ENCODE measurements around the gene RAI14. TPM values are rescaled to one million over a fixed set of nuclear protein-coding genes. Genes with fewer than 3 reads are reported as not detected.

RAI14 gene
- total RNA-seq, 1 donor from 2014 or later: 1.2 TPM

DNA sequence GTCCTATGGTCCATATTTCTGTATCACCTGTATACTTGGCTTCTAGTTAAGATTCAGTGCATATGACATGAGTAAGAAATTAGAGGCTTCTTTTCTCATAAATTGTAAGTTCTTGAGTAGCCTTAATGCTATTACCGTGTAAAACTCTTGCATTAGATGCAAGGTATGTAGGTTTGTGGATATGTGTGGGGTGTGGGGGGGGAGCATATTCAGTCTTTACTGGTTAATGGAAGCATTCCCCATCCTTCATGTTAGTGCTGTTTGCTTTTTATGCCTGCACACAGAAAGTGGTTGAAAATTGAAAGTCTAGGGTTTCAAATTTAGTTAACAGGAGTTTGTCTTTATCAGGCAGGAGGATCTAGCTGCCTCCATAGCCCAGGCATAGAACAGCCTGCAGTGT, 16.1 kb downstream of the RAI14 start:
- H3K27ac Mint-ChIP-seq: no peak overlapping the region
- no peak for DNase-seq (ENCODE audit: low spot score)
- no peaks in the 10 kb centered on the region for H3K36me3 Mint-ChIP-seq (ENCODE audit: low read depth)
- H3K9me3 Mint-ChIP-seq: no peaks in the 10 kb centered on the region
- intact Hi-C loops (cut with micrococcal nuclease): no loop called here
- H3K4me1 Mint-ChIP-seq (ENCODE audit: low read depth): no peaks in the 10 kb centered on the region
- H3K27me3 Mint-ChIP-seq (ENCODE audit: insufficient read depth): peaks cover 4% of the 10 kb centered on the region
- H3K4me3 Mint-ChIP-seq: no peak overlapping the region

DNA sequence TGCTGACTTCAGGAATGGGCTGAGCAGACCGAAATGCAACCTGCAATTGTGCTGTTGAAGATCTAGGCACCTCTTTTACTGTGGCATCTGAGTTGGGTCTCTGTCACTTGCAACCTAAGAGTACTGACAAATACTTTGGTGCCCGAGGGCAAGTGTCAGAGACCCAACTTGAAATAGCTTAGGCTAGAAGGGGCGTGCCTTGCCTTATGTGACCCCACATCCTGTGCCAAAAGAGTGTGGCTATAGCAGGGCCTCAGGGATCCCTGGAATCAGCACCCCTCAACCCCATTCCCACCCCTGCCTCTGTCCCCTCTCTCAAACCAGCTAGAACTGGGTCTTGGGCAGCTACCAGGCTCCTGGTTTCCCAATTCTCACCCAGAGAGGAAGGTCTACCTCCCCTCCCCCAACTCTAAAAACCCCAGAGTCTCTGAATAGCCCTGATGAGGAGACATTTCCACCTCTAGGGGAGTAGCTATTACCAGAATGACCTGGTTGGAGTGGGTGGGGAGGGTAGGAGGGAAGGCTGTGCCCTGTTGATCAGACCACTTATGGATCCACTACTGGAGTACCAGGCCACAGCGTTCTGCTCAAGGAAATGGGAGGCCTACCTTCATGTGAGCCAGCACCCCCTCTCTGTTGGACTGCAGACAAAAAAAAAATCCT, 17.5 kb downstream of the RAI14 start:
- Mint-ChIP-seq H3K27ac (no peak overlapping the region), H3K9me3 (no peaks in the 10 kb centered on the region), H3K36me3 (ENCODE audit: low read depth) (no peaks in the 10 kb centered on the region), H3K4me1 (ENCODE audit: low read depth) (no peaks in the 10 kb centered on the region), H3K4me3 (no peak overlapping the region), H3K27me3 (ENCODE audit: insufficient read depth) (peaks cover 5% of the 10 kb centered on the region)
- no peak for DNase-seq (ENCODE audit: low spot score)
- intact Hi-C loops (cut with micrococcal nuclease): no loop called here

DNA sequence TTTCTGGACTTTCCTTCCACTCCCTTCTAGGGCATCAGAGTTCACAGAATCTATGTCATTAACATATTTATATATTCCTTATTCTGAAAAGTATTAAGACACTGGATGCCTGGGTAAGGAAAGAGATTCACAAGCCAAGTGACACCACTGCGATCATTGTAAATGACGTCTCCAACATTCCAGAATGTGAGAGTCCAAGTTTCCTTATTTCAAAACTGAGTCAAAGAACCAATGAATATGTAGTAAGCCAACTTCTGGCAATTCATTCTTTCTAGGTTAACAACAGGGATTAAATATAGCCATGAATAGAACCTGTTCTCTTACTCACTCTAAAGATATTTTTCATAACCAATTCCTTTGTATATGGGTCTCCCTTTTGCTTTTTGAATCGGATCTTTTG, 18.1 kb downstream of the RAI14 start:
- H3K9me3 Mint-ChIP-seq: no peaks in the 10 kb centered on the region
- intact Hi-C loops (cut with micrococcal nuclease): no loop called here

DNA sequence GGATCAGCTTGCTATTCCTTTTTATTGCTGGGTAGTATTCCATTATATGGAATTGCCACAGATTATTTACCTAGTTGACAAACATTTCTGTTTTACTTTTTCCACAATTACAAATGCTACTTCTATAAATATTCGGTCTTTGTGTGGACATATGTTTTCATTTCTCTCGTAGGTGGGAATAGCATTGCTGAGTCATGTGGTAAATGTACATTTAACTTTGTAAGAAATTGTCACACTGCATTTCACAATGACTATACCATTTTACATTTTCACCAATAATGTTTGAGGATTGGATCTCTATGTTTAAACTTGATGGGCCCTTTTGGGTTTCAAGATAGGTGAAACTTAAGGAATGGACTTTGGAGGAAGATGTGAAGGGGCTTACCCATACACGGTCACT, 19.7 kb downstream of the RAI14 start:
- Mint-ChIP-seq H3K27me3 (ENCODE audit: insufficient read depth) (peaks cover 5% of the 10 kb centered on the region), H3K9me3 (no peaks in the 10 kb centered on the region), H3K27ac (no peak overlapping the region), H3K4me3 (no peak overlapping the region), H3K36me3 (ENCODE audit: low read depth) (no peaks in the 10 kb centered on the region), H3K4me1 (ENCODE audit: low read depth) (no peaks in the 10 kb centered on the region)
- intact Hi-C loops (cut with micrococcal nuclease): no loop called here
- DNase-seq (ENCODE audit: low spot score): no peak

More for the DNA sequence above, 18.1 kb downstream of the RAI14 start:
- Mint-ChIP-seq H3K4me1 (ENCODE audit: low read depth) (no peaks in the 10 kb centered on the region), H3K27ac (no peak overlapping the region), H3K27me3 (ENCODE audit: insufficient read depth) (peaks cover 5% of the 10 kb centered on the region), H3K36me3 (ENCODE audit: low read depth) (no peaks in the 10 kb centered on the region), H3K4me3 (no peak overlapping the region)
- no peak for DNase-seq (ENCODE audit: low spot score)

DNA sequence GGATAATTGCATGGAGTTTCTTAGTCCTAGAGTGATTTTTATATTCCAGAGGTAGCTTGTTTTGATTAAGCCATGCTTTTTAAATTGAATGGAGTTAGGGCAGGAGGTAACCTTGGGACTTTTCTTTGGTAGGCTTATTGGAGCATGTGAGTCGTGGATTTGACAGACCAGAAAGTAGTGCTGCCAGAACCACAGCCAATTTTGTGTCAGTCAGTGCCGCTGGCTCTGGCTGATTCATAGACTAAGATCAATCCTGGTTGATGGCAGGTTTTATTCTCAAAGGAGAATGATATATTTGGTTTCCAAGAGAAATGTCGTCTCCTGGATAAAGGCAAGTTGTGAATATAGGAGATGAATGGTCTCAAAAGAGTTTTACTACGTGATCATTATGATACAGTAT, 20.3 kb downstream of the RAI14 start:
- Mint-ChIP-seq H3K4me1 (ENCODE audit: low read depth) (no peaks in the 10 kb centered on the region), H3K27ac (no peak overlapping the region), H3K9me3 (no peaks in the 10 kb centered on the region), H3K36me3 (ENCODE audit: low read depth) (no peaks in the 10 kb centered on the region), H3K27me3 (ENCODE audit: insufficient read depth) (peaks cover 5% of the 10 kb centered on the region), H3K4me3 (no peak overlapping the region)
- intact Hi-C loops (cut with micrococcal nuclease): no loop called here
- no peak for DNase-seq (ENCODE audit: low spot score)

DNA sequence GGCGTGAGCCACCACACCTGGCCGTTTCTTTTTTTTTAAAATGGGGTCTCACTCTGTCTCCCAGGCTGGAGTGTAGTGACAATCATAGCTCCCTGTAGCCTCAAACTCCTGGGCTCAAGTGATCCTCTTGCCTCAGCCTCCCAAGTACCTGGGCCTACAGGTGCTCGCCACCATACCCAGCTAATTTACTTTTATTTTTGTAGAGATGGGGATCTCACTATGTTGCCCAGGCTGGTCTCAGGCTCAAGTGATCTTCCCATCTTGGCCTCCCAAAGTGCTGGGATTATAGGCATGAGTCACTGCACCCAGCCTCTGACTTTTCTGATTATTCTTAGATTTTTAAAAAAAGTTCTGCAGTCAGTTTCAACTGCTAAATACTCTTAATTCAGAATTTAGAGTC, 21.3 kb downstream of the RAI14 start:
- no peak overlapping the region for H3K27ac Mint-ChIP-seq
- H3K36me3 Mint-ChIP-seq (ENCODE audit: low read depth): no peaks in the 10 kb centered on the region
- DNase-seq (ENCODE audit: low spot score): no peak
- no peaks in the 10 kb centered on the region for H3K4me1 Mint-ChIP-seq (ENCODE audit: low read depth)
- no peaks in the 10 kb centered on the region for H3K9me3 Mint-ChIP-seq
- intact Hi-C loops (cut with micrococcal nuclease): no loop called here
- no peak overlapping the region for H3K4me3 Mint-ChIP-seq
- H3K27me3 Mint-ChIP-seq (ENCODE audit: insufficient read depth): peaks cover 5% of the 10 kb centered on the region

DNA sequence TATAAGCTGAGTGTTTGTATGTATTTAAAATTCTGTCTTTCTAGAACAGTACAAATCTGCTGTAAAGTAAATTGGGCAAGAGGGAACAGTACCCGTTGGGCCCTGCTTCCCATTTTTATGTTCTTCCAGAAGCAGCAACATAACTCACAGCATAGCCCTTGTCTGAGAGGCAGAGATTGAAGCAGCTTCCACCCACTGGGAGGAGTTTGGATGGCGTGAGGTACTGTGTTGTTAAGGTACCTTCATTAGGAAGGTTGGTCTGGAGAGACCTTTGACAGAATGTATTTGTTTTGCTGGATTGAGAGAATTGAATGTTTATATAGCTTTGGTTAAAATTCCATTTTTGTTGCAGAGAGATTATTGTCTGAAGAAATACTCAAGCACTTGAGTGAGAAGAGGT, 24.8 kb downstream of the RAI14 start:
- intact Hi-C loops (cut with micrococcal nuclease): no loop called here
- H3K27me3 Mint-ChIP-seq (ENCODE audit: insufficient read depth): peaks cover 1% of the 10 kb centered on the region
- H3K36me3 Mint-ChIP-seq (ENCODE audit: low read depth): no peaks in the 10 kb centered on the region
- no peaks in the 10 kb centered on the region for H3K4me1 Mint-ChIP-seq (ENCODE audit: low read depth)
- H3K27ac Mint-ChIP-seq: no peak overlapping the region
- no peak overlapping the region for H3K4me3 Mint-ChIP-seq
- H3K9me3 Mint-ChIP-seq: no peaks in the 10 kb centered on the region
- no peak for DNase-seq (ENCODE audit: low spot score)

DNA sequence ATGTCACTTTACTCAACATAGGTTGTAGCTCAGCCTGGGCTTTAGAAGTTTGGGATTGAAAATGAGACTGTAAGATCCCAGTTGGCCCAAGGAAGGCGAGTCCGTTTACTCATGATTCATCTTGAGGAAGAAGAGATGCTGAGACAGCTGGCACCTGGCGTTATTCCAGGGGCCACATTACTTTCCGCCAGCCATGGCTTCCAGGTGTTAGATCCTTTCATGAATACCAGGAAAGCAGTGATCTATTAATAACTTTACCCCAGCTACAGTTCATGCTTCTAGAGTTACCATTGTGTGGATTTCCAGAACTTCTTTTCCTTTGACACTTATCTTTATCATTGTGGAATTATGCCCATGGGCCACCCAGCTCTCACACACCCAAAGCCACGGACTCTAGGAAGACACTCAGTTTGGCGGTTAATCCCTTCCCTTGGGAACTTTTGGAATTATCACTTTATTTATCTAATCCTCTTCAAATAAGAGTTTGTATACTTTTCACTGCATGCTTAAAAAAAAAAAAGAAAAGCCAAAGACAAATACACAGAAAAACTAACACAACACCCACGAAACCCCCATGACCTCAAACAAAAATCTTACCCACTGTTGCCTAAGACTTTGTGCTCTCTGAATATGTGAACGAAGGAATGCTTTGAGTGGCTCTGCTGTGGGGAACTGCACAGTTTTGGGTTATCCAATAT, 26.9 kb downstream of the RAI14 start:
- H3K4me1 Mint-ChIP-seq (ENCODE audit: low read depth): no peaks in the 10 kb centered on the region
- no peaks in the 10 kb centered on the region for H3K9me3 Mint-ChIP-seq
- no peak for DNase-seq (ENCODE audit: low spot score)
- no peaks in the 10 kb centered on the region for H3K36me3 Mint-ChIP-seq (ENCODE audit: low read depth)
- intact Hi-C loops (cut with micrococcal nuclease): no loop called here
- peaks cover 1% of the 10 kb centered on the region for H3K27me3 Mint-ChIP-seq (ENCODE audit: insufficient read depth)
- no peak overlapping the region for H3K27ac Mint-ChIP-seq
- no peak overlapping the region for H3K4me3 Mint-ChIP-seq

DNA sequence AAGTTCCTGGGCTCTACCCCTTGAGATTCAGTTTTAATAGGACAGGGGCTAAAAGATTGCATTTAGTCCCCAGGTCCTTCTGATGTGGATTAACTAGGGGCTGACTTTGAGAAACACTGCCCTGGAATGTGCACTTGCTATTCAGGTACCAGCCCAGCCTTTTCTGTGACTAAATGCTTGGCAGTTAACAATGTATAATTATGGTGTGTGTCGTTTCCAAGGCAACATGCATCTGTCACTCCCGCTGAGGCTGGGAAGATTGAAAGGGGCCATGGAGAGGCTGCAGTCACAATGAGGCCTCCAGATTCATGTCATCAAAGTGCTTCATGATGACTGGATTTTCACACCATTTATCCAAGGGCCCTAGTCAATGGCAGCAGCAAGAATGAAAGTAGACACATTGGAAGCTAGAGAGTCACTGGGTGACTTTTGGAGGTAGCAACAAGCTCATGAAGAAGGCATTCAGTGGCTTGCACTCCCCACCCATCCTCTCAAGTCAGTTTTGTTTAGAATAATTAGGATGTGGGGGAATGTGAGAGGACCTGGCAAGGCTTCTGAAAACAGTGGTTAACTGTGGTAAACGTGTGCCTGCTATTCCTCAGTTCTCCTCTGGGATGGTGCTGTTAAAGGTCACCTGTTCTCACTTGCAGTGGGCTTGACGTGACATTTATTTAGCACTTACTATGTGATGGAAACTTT, 28.3 kb downstream of the RAI14 start:
- no peak overlapping the region for H3K4me3 Mint-ChIP-seq
- no peaks in the 10 kb centered on the region for H3K9me3 Mint-ChIP-seq
- H3K4me1 Mint-ChIP-seq (ENCODE audit: low read depth): no peaks in the 10 kb centered on the region
- H3K36me3 Mint-ChIP-seq (ENCODE audit: low read depth): no peaks in the 10 kb centered on the region
- DNase-seq (ENCODE audit: low spot score): no peak
- intact Hi-C loops (cut with micrococcal nuclease): no loop called here
- no peak overlapping the region for H3K27ac Mint-ChIP-seq
- H3K27me3 Mint-ChIP-seq (ENCODE audit: insufficient read depth): no peaks in the 10 kb centered on the region

DNA sequence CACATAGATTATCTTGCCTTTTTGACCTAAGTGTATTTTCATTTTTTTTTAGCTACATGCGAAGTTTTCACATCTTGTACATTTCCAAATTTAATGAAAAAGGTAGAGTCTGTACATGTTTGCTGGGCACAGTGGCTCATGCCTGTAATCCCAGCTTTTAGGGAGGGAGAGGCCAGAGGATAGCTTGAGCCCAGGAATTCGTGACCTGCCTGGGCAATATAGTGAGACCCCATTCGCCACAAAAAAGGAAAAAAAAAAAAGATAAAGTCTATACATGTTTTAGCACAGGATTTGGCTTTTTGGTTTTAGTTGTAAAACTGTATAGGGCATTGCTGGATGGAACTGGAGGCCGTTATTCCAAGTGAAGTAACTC, 28.8 kb downstream of the RAI14 start:
- H3K36me3 Mint-ChIP-seq (ENCODE audit: low read depth): no peaks in the 10 kb centered on the region
- H3K4me3 Mint-ChIP-seq: no peak overlapping the region
- no peaks in the 10 kb centered on the region for H3K27me3 Mint-ChIP-seq (ENCODE audit: insufficient read depth)
- no peak overlapping the region for H3K27ac Mint-ChIP-seq
- no peaks in the 10 kb centered on the region for H3K9me3 Mint-ChIP-seq
- intact Hi-C loops (cut with micrococcal nuclease): no loop called here
- no peaks in the 10 kb centered on the region for H3K4me1 Mint-ChIP-seq (ENCODE audit: low read depth)
- no peak for DNase-seq (ENCODE audit: low spot score)

DNA sequence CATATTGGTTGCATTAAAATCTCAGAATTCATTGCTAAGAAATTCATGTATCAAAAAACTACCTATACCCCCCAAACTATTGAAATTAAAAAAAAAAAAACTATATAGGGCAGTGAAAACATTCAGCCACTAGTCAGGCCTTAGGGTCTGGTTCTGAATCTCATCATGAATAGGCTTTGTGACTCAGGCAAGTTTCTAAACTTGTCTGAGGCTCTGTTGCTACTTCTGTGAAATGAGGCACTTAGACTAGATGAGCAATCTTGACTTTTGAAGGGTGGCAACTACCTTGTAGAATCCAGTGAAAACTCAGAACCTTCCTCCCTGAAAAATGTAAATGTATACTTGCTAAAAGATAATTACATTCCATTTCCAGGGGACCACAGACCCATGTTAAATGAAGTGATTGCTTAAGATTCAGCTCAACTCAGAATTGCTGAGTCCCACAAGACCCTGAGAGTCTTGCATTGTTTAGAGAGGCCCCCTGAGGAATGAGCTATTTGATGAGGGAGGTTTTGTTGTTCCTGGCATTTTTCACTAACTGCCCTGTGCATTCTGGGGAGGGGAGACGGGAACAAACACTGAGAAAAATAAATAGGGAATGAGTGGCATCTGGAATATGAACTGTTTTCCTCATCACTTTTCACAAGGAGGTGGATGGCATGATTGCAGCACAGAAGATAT, 29.5 kb downstream of the RAI14 start:
- Mint-ChIP-seq H3K4me3 (no peak overlapping the region), H3K27ac (no peak overlapping the region), H3K27me3 (ENCODE audit: insufficient read depth) (no peaks in the 10 kb centered on the region), H3K9me3 (no peaks in the 10 kb centered on the region), H3K36me3 (ENCODE audit: low read depth) (no peaks in the 10 kb centered on the region), H3K4me1 (ENCODE audit: low read depth) (no peaks in the 10 kb centered on the region)
- intact Hi-C loops (cut with micrococcal nuclease): no loop called here
- DNase-seq (ENCODE audit: low spot score): no peak

DNA sequence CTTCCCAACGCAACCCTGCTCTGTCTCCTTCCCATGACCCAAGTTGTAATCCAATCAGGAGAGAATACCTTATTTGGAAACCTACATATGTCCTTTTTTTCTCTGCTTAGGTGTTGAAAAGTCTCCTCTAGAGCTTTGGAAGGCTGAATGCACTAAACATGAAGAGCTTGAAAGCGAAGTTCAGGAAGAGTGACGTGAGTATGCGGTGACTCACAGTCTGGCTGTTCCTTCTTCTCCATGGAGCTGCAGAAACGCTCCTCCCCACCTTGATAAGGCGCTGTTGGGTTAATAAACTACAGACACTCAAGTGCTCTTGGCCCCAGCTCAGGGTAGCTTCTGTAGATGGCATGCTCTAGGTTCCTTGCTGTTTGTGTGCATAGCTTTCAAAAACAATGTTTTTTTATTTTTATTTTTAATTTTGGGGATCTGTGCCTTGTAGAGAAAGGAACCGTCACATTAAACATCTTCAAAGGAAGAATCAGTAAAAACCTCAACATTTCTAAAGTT, 30.7 kb downstream of the RAI14 start:
- Mint-ChIP-seq H3K27me3 (ENCODE audit: insufficient read depth) (no peaks in the 10 kb centered on the region), H3K4me3 (no peak overlapping the region), H3K9me3 (no peaks in the 10 kb centered on the region), H3K27ac (no peak overlapping the region), H3K36me3 (ENCODE audit: low read depth) (no peaks in the 10 kb centered on the region), H3K4me1 (ENCODE audit: low read depth) (no peaks in the 10 kb centered on the region)
- intact Hi-C loops (cut with micrococcal nuclease): no loop called here
- no peak for DNase-seq (ENCODE audit: low spot score)

Data from activated T-helper 1 cell treated with anti-CD3 and anti-CD28 coated beads, Interleukin-12 subunit alpha, Interleukin-12 subunit beta, Interleukin-2, Interleukin-4 antibody, amounts not matched to agents 30 ng/mL and 10 ng/mL and 1 ng/mL, durations not matched to agents 14 hours and 24 hours and 36 hours (primary cell).